NCI-H1417 treated with DMSO at 0.1 percent for 48 hours (cell line): Measurements from ENCODE around the gene CUX1.
"Not testable (repeated sequence)": the region's sequence is repeated elsewhere in the genome, so short reads cannot be mapped to it uniquely, and the experiment has no call there.

ENCODE experiments used
- DNase-seq: peaks from one replicate; lab custom pipeline; 2025; lab: John Stamatoyannopoulos, UW

CUX1 gene

GRCh38 chr7:101795461-101795860, 22.0 kb upstream of the CUX1 start:
- no peak for DNase-seq

- DNase-seq, result not testable (repeated sequence)
Observed at GRCh38 chr7:101798173-101798572, 19.3 kb upstream of the CUX1 start.

GRCh38 chr7:101803203-101804087, 14.0 kb upstream of the CUX1 start:
- DNase-seq, result no peak

GRCh38 chr7:101804088-101804963, 13.1 kb upstream of the CUX1 start:
- DNase-seq, result no peak

GRCh38 chr7:101804967-101805366, 12.5 kb upstream of the CUX1 start:
- no peak for DNase-seq

- DNase-seq, result no peak
Observed at GRCh38 chr7:101812595-101812994, 4.8 kb upstream of the CUX1 start.

GRCh38 chr7:101813402-101814019, 3.9 kb upstream of the CUX1 start:
- no peak for DNase-seq

- DNase-seq, result no peak
Observed at GRCh38 chr7:101814081-101814990, 3.1 kb upstream of the CUX1 start.

GRCh38 chr7:101814991-101815825, 2.2 kb upstream of the CUX1 start:
- DNase-seq, result no peak

GRCh38 chr7:101815826-101816594, 1.4 kb upstream of the CUX1 start:
- no peak for DNase-seq

GRCh38 chr7:101816595-101817470, 593 bp upstream of the CUX1 start:
- DNase-seq, result no peak

GRCh38 chr7:101818287-101819071, 1.1 kb downstream of the CUX1 start:
- DNase-seq, result no peak

GRCh38 chr7:101819183-101819582, 1.8 kb downstream of the CUX1 start:
- no peak for DNase-seq

- DNase-seq, result no peak
Observed at GRCh38 chr7:101819913-101820522, 2.6 kb downstream of the CUX1 start.

- no peak for DNase-seq
Observed at GRCh38 chr7:101820703-101821102, 3.3 kb downstream of the CUX1 start.

GRCh38 chr7:101822632-101823031, 5.2 kb downstream of the CUX1 start:
- not testable (repeated sequence) for DNase-seq

GRCh38 chr7:101823096-101823495, 5.7 kb downstream of the CUX1 start:
- DNase-seq, result no peak
